ENCODE results near the gene ZNF282.
A peak's percentile ranks its signal among the peaks of the same experiment; 100 is the strongest.

GRCh38 chr7:149195180-149196150 is at the start of gene ZNF282:
- TF ChIP-seq CTCF (IDR thresholded peaks at IDR 0.05 in 4 of 5, conservative IDR thresholded peaks at IDR 0.05 in 1 of 5) (peak in 4 of 5 experiments; percentile 33 to 71 (median 54)), POLR2A (IDR thresholded peaks at IDR 0.05) (peak; percentile 41 to 43)

All from gastrocnemius medialis (tissue), 4 donors.